Measurements from ENCODE around the gene RNF144A. TPM values are rescaled to one million over a fixed set of nuclear protein-coding genes. Genes with fewer than 3 reads are reported as not detected.

The RNF144A gene
- total and polyA plus RNA-seq, 2 experiments from 2014 or later: 6.3 to 24.1 TPM

DNA sequence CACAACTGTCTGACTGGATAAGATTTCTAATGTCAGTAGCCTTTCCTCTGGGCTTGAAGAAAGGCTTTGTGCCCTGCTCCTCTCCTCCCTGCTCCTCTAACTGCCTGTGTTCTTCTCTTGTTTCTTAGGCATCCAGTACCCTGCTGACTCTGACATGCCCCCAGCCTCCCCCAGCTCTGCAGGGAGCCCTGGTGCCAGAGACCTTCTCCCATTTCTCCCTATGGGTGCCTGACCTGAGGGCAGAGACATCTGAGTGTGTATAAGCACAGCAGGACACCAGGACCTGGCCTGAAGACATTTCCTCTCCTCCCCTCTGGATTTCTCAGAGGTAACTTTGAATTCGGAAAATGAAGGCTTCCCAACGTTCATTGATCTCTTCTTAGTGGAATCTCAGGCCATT lies 23.6 kb downstream of the RNF144A start:
- no peak overlapping the region for H3K4me3 ChIP-seq
- no peaks in the 10 kb centered on the region for H3K36me3 ChIP-seq
- H3K27me3 ChIP-seq: no peaks in the 10 kb centered on the region
- no peak overlapping the region for H3K27ac ChIP-seq
- TF ChIP-seq, protein P1, sequence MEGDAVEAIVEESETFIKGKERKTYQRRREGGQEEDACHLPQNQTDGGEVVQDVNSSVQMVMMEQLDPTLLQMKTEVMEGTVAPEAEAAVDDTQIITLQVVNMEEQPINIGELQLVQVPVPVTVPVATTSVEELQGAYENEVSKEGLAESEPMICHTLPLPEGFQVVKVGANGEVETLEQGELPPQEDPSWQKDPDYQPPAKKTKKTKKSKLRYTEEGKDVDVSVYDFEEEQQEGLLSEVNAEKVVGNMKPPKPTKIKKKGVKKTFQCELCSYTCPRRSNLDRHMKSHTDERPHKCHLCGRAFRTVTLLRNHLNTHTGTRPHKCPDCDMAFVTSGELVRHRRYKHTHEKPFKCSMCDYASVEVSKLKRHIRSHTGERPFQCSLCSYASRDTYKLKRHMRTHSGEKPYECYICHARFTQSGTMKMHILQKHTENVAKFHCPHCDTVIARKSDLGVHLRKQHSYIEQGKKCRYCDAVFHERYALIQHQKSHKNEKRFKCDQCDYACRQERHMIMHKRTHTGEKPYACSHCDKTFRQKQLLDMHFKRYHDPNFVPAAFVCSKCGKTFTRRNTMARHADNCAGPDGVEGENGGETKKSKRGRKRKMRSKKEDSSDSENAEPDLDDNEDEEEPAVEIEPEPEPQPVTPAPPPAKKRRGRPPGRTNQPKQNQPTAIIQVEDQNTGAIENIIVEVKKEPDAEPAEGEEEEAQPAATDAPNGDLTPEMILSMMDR (IDR thresholded peaks at IDR 0.05; ENCODE audit: low read depth, low read length): no peak
- H3K4me1 ChIP-seq (ENCODE audit: low read depth): no peaks in the 10 kb centered on the region
- DNase-seq (ENCODE audit: low read depth in 1 of 2, low spot score in 1 of 2): no peak
- H3K9me3 ChIP-seq (ENCODE audit: low read depth): no peaks in the 10 kb centered on the region

DNA sequence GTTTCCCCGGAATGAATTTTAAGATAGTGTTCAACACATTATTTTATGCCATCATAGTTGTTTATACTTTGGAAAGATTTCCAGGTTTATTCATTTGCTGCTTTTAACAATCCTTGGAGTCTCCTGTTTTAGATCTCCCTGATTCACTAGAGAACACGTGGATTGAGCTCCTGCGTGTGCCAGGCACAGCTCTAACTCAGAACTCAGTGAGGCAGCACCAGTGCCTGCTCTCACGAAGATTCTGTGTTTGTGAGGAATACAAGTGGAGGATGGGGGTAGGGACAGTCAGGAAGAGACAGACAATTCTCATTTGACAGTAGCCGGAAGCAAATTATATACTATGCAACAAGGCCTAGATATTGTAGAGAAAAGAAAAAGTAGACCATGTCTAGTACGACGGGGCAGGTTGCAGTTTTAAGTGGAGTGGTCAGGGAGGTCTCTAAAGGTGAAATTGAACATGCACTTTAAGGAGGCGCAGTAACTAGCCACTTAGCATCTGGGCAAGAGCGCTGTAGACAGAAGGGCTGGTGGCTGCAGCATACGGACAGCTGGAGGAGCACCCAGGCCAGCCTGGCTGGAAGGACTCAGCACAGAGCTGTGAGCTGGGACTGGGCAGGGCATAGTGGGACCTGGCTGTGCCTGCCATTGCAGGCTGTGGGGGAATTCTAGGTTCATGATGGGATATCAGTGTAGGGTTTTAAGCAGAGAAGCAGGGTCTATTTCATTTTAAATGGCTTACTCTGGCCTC lies 24.3 kb downstream of the RNF144A start:
- H3K9me3 ChIP-seq (ENCODE audit: low read depth): no peaks in the 10 kb centered on the region
- H3K4me3 ChIP-seq: no peak overlapping the region
- DNase-seq (ENCODE audit: low read depth in 1 of 2, low spot score in 1 of 2): no peak
- H3K27me3 ChIP-seq: no peaks in the 10 kb centered on the region
- no peaks in the 10 kb centered on the region for H3K4me1 ChIP-seq (ENCODE audit: low read depth)
- TF ChIP-seq, protein P1 (IDR thresholded peaks at IDR 0.05; ENCODE audit: low read depth, low read length): no peak
- H3K36me3 ChIP-seq: no peaks in the 10 kb centered on the region
- H3K27ac ChIP-seq: no peak overlapping the region

GRCh38 chr2:6942848-6943247 lies 25.6 kb downstream of the RNF144A start:
- H3K27me3 ChIP-seq: no peaks in the 10 kb centered on the region

DNA sequence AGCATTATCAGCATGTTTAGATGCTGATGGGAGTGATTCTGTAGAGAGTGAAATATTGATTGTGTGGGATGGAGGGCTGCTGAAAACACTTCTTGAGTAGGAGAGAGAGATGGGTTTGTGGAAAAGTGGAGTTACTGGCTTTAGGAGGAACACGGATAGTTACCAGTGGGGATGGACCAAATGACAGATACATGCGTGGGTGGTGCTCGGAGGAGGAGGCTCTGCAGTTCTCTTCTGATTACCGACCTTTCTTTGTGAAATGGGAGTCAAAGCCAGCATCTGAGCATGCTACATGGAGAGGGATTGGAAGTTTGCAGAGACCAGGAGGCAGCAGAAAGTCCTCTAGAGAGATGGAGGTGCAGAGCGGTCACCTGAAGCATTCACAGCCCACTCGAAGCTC lies 26.3 kb downstream of the RNF144A start:
- Histone ChIP-seq H3K4me1 (ENCODE audit: low read depth) (no peaks in the 10 kb centered on the region), H3K27me3 (no peaks in the 10 kb centered on the region), H3K36me3 (no peaks in the 10 kb centered on the region), H3K4me3 (no peak overlapping the region), H3K9me3 (ENCODE audit: low read depth) (no peaks in the 10 kb centered on the region), H3K27ac (no peak overlapping the region)
- no peak for DNase-seq (ENCODE audit: low read depth in 1 of 2, low spot score in 1 of 2)
- TF ChIP-seq, protein P1 (IDR thresholded peaks at IDR 0.05; ENCODE audit: low read depth, low read length): no peak

More at GRCh38 chr2:6942848-6943247, 25.6 kb downstream of the RNF144A start:
- Histone ChIP-seq H3K36me3 (no peaks in the 10 kb centered on the region), H3K27ac (no peak overlapping the region), H3K4me1 (ENCODE audit: low read depth) (no peaks in the 10 kb centered on the region), H3K4me3 (no peak overlapping the region), H3K9me3 (ENCODE audit: low read depth) (no peaks in the 10 kb centered on the region)
- TF ChIP-seq, protein P1 (IDR thresholded peaks at IDR 0.05; ENCODE audit: low read depth, low read length): no peak
- no peak for DNase-seq (ENCODE audit: low read depth in 1 of 2, low spot score in 1 of 2)

GRCh38 chr2:6943971-6944370 lies 26.8 kb downstream of the RNF144A start:
- Histone ChIP-seq H3K36me3 (no peaks in the 10 kb centered on the region), H3K9me3 (ENCODE audit: low read depth) (no peaks in the 10 kb centered on the region), H3K27ac (no peak overlapping the region), H3K27me3 (no peaks in the 10 kb centered on the region), H3K4me3 (no peak overlapping the region), H3K4me1 (ENCODE audit: low read depth) (no peaks in the 10 kb centered on the region)
- DNase-seq (ENCODE audit: low read depth in 1 of 2, low spot score in 1 of 2): no peak
- TF ChIP-seq, protein P1 (IDR thresholded peaks at IDR 0.05; ENCODE audit: low read depth, low read length): no peak
